Testis (tissue), 3 donors: ENCODE results near the gene NHSL1. TPM values are rescaled to one million over a fixed set of nuclear protein-coding genes. Genes with fewer than 3 reads are reported as not detected.

Source experiments
- DNase-seq: peaks from one replicate; pipeline ENCODE4 v3.0.0-alpha.2; 2019
- H3K27ac ChIP-seq, 2 donors: fragments of 200-600 bp; sonication (generic); one replicate each; pipeline ENCODE4 v1.5.1; 2019
- H3K27me3 ChIP-seq: fragments of 200-600 bp; sonication (generic); one replicate; pipeline ENCODE4 v1.5.1; 2019
- H3K36me3 ChIP-seq: fragments of 200-600 bp; sonication (generic); one replicate; pipeline ENCODE4 v1.5.1; 2017; ENCODE audit warnings: low read depth; ENCODE audit errors: missing control alignments
- H3K4me1 ChIP-seq: fragments of 200-600 bp; sonication (generic); one replicate; pipeline ENCODE4 v1.5.1; 2019
- H3K4me3 ChIP-seq, 2 donors: fragments of 200-600 bp; sonication (generic); one replicate each; pipeline ENCODE4 v1.5.1; 2017 to 2019
- H3K9me3 ChIP-seq: fragments of 200-600 bp; sonication (generic); one replicate; pipeline ENCODE4 v1.5.1; 2017
- POLR2A ChIP-seq: fragments of 450-650 bp; IDR thresholded peaks from one replicate; pipeline ENCODE4 v1.6.1; 2017; ENCODE audit warnings: antibody characterized with exemption, mild to moderate bottlenecking, moderate library complexity
- WGBS, 2 donors: methylation state at CpG; one replicate each; pipeline ENCODE4 v1.1.5; 2018; 5-methylcytosine and 5-hydroxymethylcytosine counted together
- intact Hi-C: fragments of 100-400 bp; cut with DNase I; formaldehyde crosslinking; loops from one replicate; pipeline ENCODE4 v1.15.1; 2023; ENCODE audit warnings: low total_unique reads
- polyA plus RNA-seq: library from polyadenylated mRNA; stranded (reverse); fragments of 350-450 nt; fragmentation: Illumina TruSeq; extraction: RNeasy Lipid Tissue Mini Kit (QIAGEN cat#74804); gene quantifications from one replicate; pipeline ENCODE4 v1.2.3, GENCODE V29; 2014; ENCODE audit warnings: low read depth, low replicate concordance; ENCODE audit not compliant: insufficient read depth
- total RNA-seq, 2 donors: library from RNA; depleted of rRNA; stranded (reverse); fragments of >200 nt; gene quantifications; one replicate each; pipeline ENCODE4 v1.2.3, GENCODE V29; 2016
- TF ChIP-seq, protein P1 (sequence below), 3 experiments: fragments of 450-650 bp in 2 of 3; fragments of 200-600 bp in 1 of 3; sonication (generic) in 1 of 3; IDR thresholded peaks; one replicate each; pipeline ENCODE4 v1.5.1; 2016 to 2019; ENCODE audit warnings: antibody characterized with exemption in 3 of 3, mild to moderate bottlenecking in 2 of 3, moderate library complexity in 1 of 3

NHSL1 gene
- total and polyA plus RNA-seq, 3 donors from 2014 or later, result 2.5 to 2.7 (median 2.6) TPM

DNA sequence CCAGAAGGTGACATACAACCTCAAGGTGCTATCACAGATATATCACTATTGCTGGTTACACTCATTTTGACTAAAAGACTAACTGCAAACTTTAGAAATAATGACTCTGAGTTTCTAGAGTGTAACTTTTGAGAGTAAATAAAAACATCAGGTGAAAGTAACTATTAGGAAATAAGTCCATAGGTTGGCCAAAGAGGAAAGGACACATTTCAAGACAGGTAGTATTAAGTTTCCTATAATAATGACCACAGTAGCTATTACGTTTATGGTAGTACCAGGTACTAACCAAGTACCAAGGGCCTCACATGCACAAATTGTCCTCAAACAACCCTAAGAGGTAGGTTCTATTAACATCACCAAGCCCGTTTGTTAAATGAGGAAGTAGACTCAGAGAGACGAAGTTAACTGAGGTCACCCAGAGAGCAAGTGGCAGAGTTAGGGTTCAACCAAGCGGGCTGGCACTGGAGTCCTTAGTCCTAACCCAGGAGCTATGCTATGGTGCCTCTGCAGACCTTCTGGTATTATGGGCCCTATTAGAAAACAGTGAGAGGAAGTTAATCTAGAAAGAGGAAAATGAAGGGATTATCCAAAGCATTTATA, 58.4 kb downstream of the NHSL1 start:
- no peaks in the 10 kb centered on the region for H3K4me1 ChIP-seq
- TF ChIP-seq POLR2A, result no peak
- TF ChIP-seq, protein P1, sequence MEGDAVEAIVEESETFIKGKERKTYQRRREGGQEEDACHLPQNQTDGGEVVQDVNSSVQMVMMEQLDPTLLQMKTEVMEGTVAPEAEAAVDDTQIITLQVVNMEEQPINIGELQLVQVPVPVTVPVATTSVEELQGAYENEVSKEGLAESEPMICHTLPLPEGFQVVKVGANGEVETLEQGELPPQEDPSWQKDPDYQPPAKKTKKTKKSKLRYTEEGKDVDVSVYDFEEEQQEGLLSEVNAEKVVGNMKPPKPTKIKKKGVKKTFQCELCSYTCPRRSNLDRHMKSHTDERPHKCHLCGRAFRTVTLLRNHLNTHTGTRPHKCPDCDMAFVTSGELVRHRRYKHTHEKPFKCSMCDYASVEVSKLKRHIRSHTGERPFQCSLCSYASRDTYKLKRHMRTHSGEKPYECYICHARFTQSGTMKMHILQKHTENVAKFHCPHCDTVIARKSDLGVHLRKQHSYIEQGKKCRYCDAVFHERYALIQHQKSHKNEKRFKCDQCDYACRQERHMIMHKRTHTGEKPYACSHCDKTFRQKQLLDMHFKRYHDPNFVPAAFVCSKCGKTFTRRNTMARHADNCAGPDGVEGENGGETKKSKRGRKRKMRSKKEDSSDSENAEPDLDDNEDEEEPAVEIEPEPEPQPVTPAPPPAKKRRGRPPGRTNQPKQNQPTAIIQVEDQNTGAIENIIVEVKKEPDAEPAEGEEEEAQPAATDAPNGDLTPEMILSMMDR (IDR thresholded peaks at IDR 0.05), result no peak
- DNase-seq, result no peak
- no peak overlapping the region for H3K4me3 ChIP-seq
- H3K27ac ChIP-seq, result no peak overlapping the region
- H3K27me3 ChIP-seq, result no peaks in the 10 kb centered on the region
- H3K36me3 ChIP-seq, result no peaks in the 10 kb centered on the region
- H3K9me3 ChIP-seq, result no peaks in the 10 kb centered on the region
- 75 to 92% methylated on average over 4 of the region's 4 CpGs for WGBS, 2 donors
- intact Hi-C loops, result no loop called here

- 85% methylated on average over 3 of the region's 3 CpGs for WGBS, 2 donors
- no peaks in the 10 kb centered on the region for H3K36me3 ChIP-seq
- H3K27ac ChIP-seq, result no peak overlapping the region
- H3K27me3 ChIP-seq, result no peaks in the 10 kb centered on the region
- DNase-seq, result no peak
- no peaks in the 10 kb centered on the region for H3K9me3 ChIP-seq
- no peaks in the 10 kb centered on the region for H3K4me1 ChIP-seq
- no peak overlapping the region for H3K4me3 ChIP-seq
- intact Hi-C loops, result no loop called here
- TF ChIP-seq POLR2A, result no peak
- TF ChIP-seq, protein P1 (IDR thresholded peaks at IDR 0.05), result no peak
These were observed 59.0 kb downstream of the NHSL1 start for GRCh38 chr6:138440296-138440695.

DNA sequence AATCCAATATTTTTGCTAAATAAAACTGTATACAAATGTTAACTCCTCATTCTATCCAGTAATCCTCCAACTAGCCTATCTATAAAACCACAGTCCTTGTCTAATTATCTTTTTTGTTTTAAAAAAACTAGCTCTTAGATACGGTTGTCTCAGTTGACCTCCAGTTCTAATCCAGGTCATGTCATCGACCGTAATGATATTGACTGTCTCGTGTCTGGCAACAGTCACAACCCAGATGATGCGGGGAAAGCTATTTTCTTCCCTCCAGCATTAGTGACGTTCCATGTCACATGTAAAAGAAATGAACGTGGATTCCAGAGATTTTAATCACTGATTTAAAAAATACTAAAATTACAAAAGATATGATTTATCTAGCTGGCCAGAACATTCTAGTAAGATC, 59.7 kb downstream of the NHSL1 start:
- no peak for DNase-seq
- TF ChIP-seq, protein P1 (IDR thresholded peaks at IDR 0.05), result no peak
- no peak for TF ChIP-seq POLR2A
- H3K9me3 ChIP-seq, result no peaks in the 10 kb centered on the region
- intact Hi-C loops, result no loop called here
- whole genome bisulfite sequencing, 2 donors, result 80 to 90% methylated on average over 7 of the region's 7 CpGs
- no peak overlapping the region for H3K4me3 ChIP-seq
- no peaks in the 10 kb centered on the region for H3K4me1 ChIP-seq
- H3K27me3 ChIP-seq, result no peaks in the 10 kb centered on the region
- no peaks in the 10 kb centered on the region for H3K36me3 ChIP-seq
- H3K27ac ChIP-seq, result no peak overlapping the region

GRCh38 chr6:138434925-138435324, 64.4 kb downstream of the NHSL1 start:
- Histone ChIP-seq H3K4me1 (no peaks in the 10 kb centered on the region), H3K27ac (no peak overlapping the region), H3K36me3 (no peaks in the 10 kb centered on the region), H3K4me3 (no peak overlapping the region), H3K27me3 (no peaks in the 10 kb centered on the region), H3K9me3 (no peaks in the 10 kb centered on the region)
- intact Hi-C loops, result no loop called here
- no peak for TF ChIP-seq POLR2A
- TF ChIP-seq, protein P1 (IDR thresholded peaks at IDR 0.05), result no peak
- no peak for DNase-seq
- 82 to 84% methylated on average over 4 of the region's 4 CpGs for WGBS, 2 donors

DNA sequence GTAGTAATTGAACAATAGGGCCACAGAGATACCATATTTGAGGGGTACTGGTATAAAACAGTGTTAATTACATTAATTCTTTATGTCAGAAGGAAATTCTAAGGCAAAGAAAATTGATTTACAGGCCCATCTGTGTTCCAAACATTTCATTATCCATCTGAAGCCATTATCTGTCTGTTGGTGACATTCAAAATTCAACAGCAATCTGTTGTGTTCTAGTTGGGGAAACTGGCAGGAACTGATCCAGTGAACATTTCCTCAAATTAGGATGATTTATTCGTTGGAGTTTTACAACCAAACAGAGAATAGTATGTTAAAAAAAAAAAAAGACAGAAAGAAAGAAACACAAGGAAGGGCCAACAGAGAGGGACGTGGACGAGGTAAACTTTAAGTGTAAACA, 65.2 kb downstream of the NHSL1 start:
- H3K36me3 ChIP-seq, result no peaks in the 10 kb centered on the region
- no peaks in the 10 kb centered on the region for H3K27me3 ChIP-seq
- TF ChIP-seq, protein P1 (IDR thresholded peaks at IDR 0.05), result no peak
- no peak for TF ChIP-seq POLR2A
- no peak overlapping the region for H3K27ac ChIP-seq
- no peak for DNase-seq
- no peaks in the 10 kb centered on the region for H3K4me1 ChIP-seq
- no peaks in the 10 kb centered on the region for H3K9me3 ChIP-seq
- H3K4me3 ChIP-seq, result no peak overlapping the region
- WGBS, 2 donors, result 84 to 85% methylated on average over 3 of the region's 3 CpGs
- intact Hi-C loops, result no loop called here
